HUES64 (cell line): ENCODE data around the gene SYT17.
"Not testable (repeated sequence)": the region's sequence is repeated elsewhere in the genome, so short reads cannot be mapped to it uniquely, and the experiment has no call there.

ENCODE experiments used
- H3K27ac ChIP-seq: 2 replicates; pipeline ENCODE4 v1.7.0; 2013; ENCODE audit warnings: low read depth, low read length, inconsistent platforms
- H3K27me3 ChIP-seq: 2 replicates; pipeline ENCODE4 v1.6.1; 2013; ENCODE audit warnings: mild to moderate bottlenecking, low read length; ENCODE audit not compliant: insufficient read depth
- H3K36me3 ChIP-seq: 2 replicates; pipeline ENCODE4 v1.6.1; 2013; ENCODE audit warnings: mild to moderate bottlenecking, low read length; ENCODE audit not compliant: insufficient read depth
- H3K4me1 ChIP-seq: 2 replicates; pipeline ENCODE4 v1.6.1; 2013; ENCODE audit warnings: mild to moderate bottlenecking, low read length, moderate library complexity; ENCODE audit not compliant: insufficient read depth
- H3K4me3 ChIP-seq: 2 replicates; pipeline ENCODE4 v1.5.1; 2013; ENCODE audit warnings: mild to moderate bottlenecking, low read length, moderate library complexity
- H3K9ac ChIP-seq: 2 replicates; pipeline ENCODE4 v1.6.1; 2013; ENCODE audit warnings: mild to moderate bottlenecking, low read depth, low read length
- H3K9me3 ChIP-seq: 2 replicates; pipeline ENCODE4 v1.6.1; 2013; ENCODE audit warnings: low read depth, low read length; ENCODE audit not compliant: insufficient read depth
- WGBS: fragments of 150-250, 120-280 bp; methylation state at CpG from one replicate; pipeline ENCODE4 v1.1.7; 2013; ENCODE audit warnings: missing lambda C conversion rate; 5-methylcytosine and 5-hydroxymethylcytosine counted together

Gene SYT17

DNA sequence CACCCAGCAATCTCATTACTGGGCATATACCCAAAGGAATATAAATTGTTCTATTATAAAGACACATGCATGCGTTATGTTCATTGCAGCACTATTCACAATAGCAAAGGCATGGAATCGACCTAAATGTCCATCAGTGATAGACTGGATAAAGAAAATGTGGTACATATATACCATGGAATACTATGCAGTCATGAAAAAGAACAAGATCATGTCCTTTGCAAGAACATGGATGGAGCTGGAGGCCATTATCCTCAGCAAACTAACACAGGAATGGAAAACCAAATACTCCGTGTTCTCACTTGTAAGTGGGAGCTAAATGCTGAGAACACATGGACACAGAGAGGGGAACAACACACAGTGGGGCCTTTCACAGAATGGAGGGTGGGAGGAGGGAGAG lies 19.9 kb downstream of the SYT17 start:
- not testable (repeated sequence) for H3K27ac ChIP-seq, H3K9me3 ChIP-seq, H3K36me3 ChIP-seq, H3K4me1 ChIP-seq, H3K9ac ChIP-seq, H3K4me3 ChIP-seq, H3K27me3 ChIP-seq
- 98% methylated on average over 2 of the region's 3 CpGs for WGBS

GRCh38 chr16:19188406-19188805 lies 20.4 kb downstream of the SYT17 start:
- Histone ChIP-seq H3K27ac (no peak overlapping the region), H3K4me1 (no peaks in the 10 kb centered on the region; the same call in 1 of the 2 replicates), H3K4me3 (no peak overlapping the region), H3K9me3 (no peaks in the 10 kb centered on the region), H3K27me3 (no peaks in the 10 kb centered on the region), H3K36me3 (no peaks in the 10 kb centered on the region), H3K9ac (no peak overlapping the region)
- 91% methylated on average over 4 of the region's 5 CpGs for WGBS

GRCh38 chr16:19192865-19193264 lies 24.8 kb downstream of the SYT17 start:
- 94% methylated on average over 4 of the region's 4 CpGs for WGBS
- Histone ChIP-seq H3K4me1 (no peaks in the 10 kb centered on the region), H3K27ac (no peak overlapping the region)

GRCh38 chr16:19196871-19197270 lies 28.8 kb downstream of the SYT17 start:
- Histone ChIP-seq H3K4me3 (no peak overlapping the region), H3K27ac (no peak overlapping the region), H3K36me3 (no peaks in the 10 kb centered on the region), H3K27me3 (no peaks in the 10 kb centered on the region), H3K9ac (no peak overlapping the region), H3K4me1 (no peaks in the 10 kb centered on the region), H3K9me3 (0 out of 2 replicates have a peak, but pooled peaks cover 2% of the 10 kb centered on the region)
- WGBS, result 93% methylated on average over 6 of the region's 6 CpGs

More at GRCh38 chr16:19192865-19193264, 24.8 kb downstream of the SYT17 start:
- no peaks in the 10 kb centered on the region for H3K27me3 ChIP-seq
- H3K9me3 ChIP-seq, result no peaks in the 10 kb centered on the region
- no peak overlapping the region for H3K4me3 ChIP-seq
- H3K36me3 ChIP-seq, result no peaks in the 10 kb centered on the region
- H3K9ac ChIP-seq, result no peak overlapping the region

- WGBS, result 90% methylated on average over 12 of the region's 12 CpGs
- Histone ChIP-seq H3K9ac (no peak overlapping the region), H3K36me3 (no peaks in the 10 kb centered on the region), H3K4me3 (no peak overlapping the region), H3K4me1 (no peaks in the 10 kb centered on the region), H3K27me3 (no peaks in the 10 kb centered on the region), H3K27ac (no peak overlapping the region), H3K9me3 (0 out of 2 replicates have a peak, but pooled peaks cover 2% of the 10 kb centered on the region)
Measured at GRCh38 chr16:19203374-19203966, 35.4 kb downstream of the SYT17 start.

- Histone ChIP-seq H3K9me3 (peaks cover 5% of the 10 kb centered on the region), H3K9ac (no peak overlapping the region), H3K4me3 (no peak overlapping the region), H3K4me1 (peaks cover 13% of the 10 kb centered on the region), H3K27me3 (no peaks in the 10 kb centered on the region), H3K27ac (no peak overlapping the region), H3K36me3 (no peaks in the 10 kb centered on the region)
- 62% methylated on average over 9 of the region's 9 CpGs for WGBS
Measured at GRCh38 chr16:19210280-19210924, 42.4 kb downstream of the SYT17 start.

DNA sequence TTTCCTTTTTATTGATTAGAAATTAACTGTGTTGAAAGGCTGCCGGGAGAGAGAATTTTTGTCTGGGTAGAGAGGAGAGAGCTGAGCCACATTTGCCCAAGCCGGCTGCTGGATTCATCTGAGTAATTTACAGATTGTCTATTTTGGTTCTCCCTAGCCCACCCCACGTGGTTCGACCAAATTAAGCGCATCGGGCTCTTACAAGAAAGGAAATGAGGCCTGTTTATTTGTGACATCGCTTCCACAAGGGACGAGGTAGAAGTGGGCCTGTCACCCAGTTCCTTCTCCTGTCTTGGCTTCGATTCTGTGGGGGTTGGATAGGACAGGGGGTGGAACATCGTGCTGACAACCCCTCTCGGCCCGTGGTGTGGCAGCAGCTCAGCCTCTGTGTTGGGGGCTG lies 42.9 kb downstream of the SYT17 start:
- H3K27ac ChIP-seq, result no peak overlapping the region
- no peak overlapping the region for H3K9ac ChIP-seq
- H3K9me3 ChIP-seq, result peaks cover 5% of the 10 kb centered on the region
- peaks cover 13% of the 10 kb centered on the region for H3K4me1 ChIP-seq
- H3K27me3 ChIP-seq, result no peaks in the 10 kb centered on the region
- no peaks in the 10 kb centered on the region for H3K36me3 ChIP-seq
- H3K4me3 ChIP-seq, result no peak overlapping the region
- 90% methylated on average over 12 of the region's 12 CpGs for WGBS

GRCh38 chr16:19212059-19212458 lies 44.0 kb downstream of the SYT17 start:
- 95% methylated on average over 5 of the region's 5 CpGs for WGBS
- H3K36me3 ChIP-seq, result no peaks in the 10 kb centered on the region
- no peak overlapping the region for H3K9ac ChIP-seq
- H3K4me1 ChIP-seq, result peaks cover 13% of the 10 kb centered on the region
- no peak overlapping the region for H3K4me3 ChIP-seq
- H3K27ac ChIP-seq, result no peak overlapping the region
- peaks cover 5% of the 10 kb centered on the region for H3K9me3 ChIP-seq
- no peaks in the 10 kb centered on the region for H3K27me3 ChIP-seq

DNA sequence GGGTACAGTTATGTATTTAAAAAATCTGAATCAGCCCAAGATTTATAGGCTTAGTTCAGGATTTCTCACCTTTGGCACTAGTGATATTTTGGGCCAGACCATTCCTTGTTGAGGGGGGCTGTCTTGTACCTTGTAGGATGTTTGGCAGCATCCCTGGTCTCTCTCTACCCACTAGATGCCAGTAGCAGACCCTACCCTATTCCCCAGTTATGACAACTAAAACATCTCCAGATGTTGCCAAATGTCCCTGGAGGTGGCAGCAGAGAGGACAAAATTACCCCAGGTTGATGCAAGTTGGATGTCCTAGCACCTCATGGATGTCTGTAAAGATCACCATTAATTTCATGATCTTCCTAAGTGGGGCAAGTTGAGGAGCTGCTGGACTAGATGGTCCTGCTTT lies 45.8 kb downstream of the SYT17 start:
- Histone ChIP-seq H3K27me3 (no peaks in the 10 kb centered on the region), H3K4me1 (peaks cover 13% of the 10 kb centered on the region), H3K27ac (no peak overlapping the region), H3K9ac (no peak overlapping the region), H3K9me3 (peaks cover 5% of the 10 kb centered on the region), H3K4me3 (no peak overlapping the region), H3K36me3 (no peaks in the 10 kb centered on the region)

DNA sequence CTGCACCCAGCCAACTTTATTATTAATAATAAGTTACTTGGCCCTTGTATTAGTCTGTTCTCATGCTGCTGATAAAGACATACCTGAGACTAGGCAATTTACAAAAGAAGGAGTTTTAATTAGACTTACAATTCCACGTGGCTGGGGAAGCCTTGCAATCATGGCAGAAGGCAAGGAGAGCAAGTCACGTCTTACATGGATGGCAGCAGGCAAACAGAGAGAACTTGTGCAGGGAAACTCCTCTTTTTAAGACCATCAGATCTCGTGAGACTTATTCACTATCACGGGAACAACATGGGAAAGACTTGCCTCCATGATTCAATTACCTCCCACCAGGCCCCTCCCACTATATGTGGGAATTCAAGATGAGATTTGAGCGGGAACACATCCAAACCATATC lies 47.7 kb downstream of the SYT17 start:
- H3K4me1 ChIP-seq, result peaks cover 5% of the 10 kb centered on the region
- H3K9ac ChIP-seq, result no peak overlapping the region
- no peaks in the 10 kb centered on the region for H3K36me3 ChIP-seq
- 90% methylated on average over 4 of the region's 5 CpGs for WGBS
- H3K27me3 ChIP-seq, result no peaks in the 10 kb centered on the region
- H3K27ac ChIP-seq, result no peak overlapping the region
- H3K9me3 ChIP-seq, result peaks cover 5% of the 10 kb centered on the region
- H3K4me3 ChIP-seq, result no peak overlapping the region

- Histone ChIP-seq H3K27ac (no peak overlapping the region), H3K9ac (no peak overlapping the region), H3K27me3 (no peaks in the 10 kb centered on the region), H3K4me1 (no peaks in the 10 kb centered on the region), H3K36me3 (no peaks in the 10 kb centered on the region), H3K9me3 (no peaks in the 10 kb centered on the region), H3K4me3 (no peak overlapping the region)
- 87% methylated on average over 4 of the region's 4 CpGs for WGBS
Measured at GRCh38 chr16:19218581-19218980, 50.5 kb downstream of the SYT17 start.
